Fibroblast of the aortic adventitia (primary cell): Measurements from ENCODE around the gene GARIN5A. TPM values are rescaled to one million over a fixed set of nuclear protein-coding genes. Genes with fewer than 3 reads are reported as not detected.
A peak's percentile ranks its signal among the peaks of the same experiment; 100 is the strongest.

Experiments
- DNase-seq: peaks from one replicate; pipeline ENCODE4 v3.0.0-alpha.2; 2010; ENCODE audit warnings: low read depth
- H3K4me3 ChIP-seq: 2 replicates; pipeline ENCODE4 v1.5.1; 2011; ENCODE audit warnings: low read depth, mild to moderate bottlenecking, control low read depth, low read length, moderate library complexity
- CTCF ChIP-seq: IDR thresholded peaks from 2 replicates; pipeline ENCODE4 v1.5.1; 2011; ENCODE audit warnings: mild to moderate bottlenecking, low read length, control low read depth, inconsistent platforms; ENCODE audit not compliant: insufficient read depth
- total RNA-seq: library from RNA; depleted of rRNA; stranded (reverse); fragments of >200 nt; gene quantifications from 2 replicates; pipeline ENCODE4 v1.2.3, GENCODE V29; 2012; ENCODE audit warnings: low replicate concordance

The GARIN5A gene
- total RNA-seq, 1 donor = not detected

GRCh38 chr19:50488389-50489194 lies 11.9 kb upstream of the GARIN5A start:
- DNase-seq = no peak

GRCh38 chr19:50486823-50487515 lies 10.3 kb upstream of the GARIN5A start:
- H3K4me3 ChIP-seq = no peak overlapping the region
- peak; percentile 43 for TF ChIP-seq CTCF
- DNase-seq = peak; percentile 6

More at GRCh38 chr19:50488389-50489194, 11.9 kb upstream of the GARIN5A start:
- TF ChIP-seq CTCF = no peak
- no peak overlapping the region for H3K4me3 ChIP-seq

- no peak for TF ChIP-seq CTCF
Measured at GRCh38 chr19:50485284-50485955, 8.8 kb upstream of the GARIN5A start.

GRCh38 chr19:50482916-50483315 lies 6.3 kb upstream of the GARIN5A start:
- TF ChIP-seq CTCF = no peak
- no peak overlapping the region for H3K4me3 ChIP-seq
- no peak for DNase-seq

More at GRCh38 chr19:50485284-50485955, 8.8 kb upstream of the GARIN5A start:
- no peak overlapping the region for H3K4me3 ChIP-seq
- no peak for DNase-seq

GRCh38 chr19:50482271-50482855 lies 5.7 kb upstream of the GARIN5A start:
- no peak overlapping the region for H3K4me3 ChIP-seq
- no peak for TF ChIP-seq CTCF
- DNase-seq = no peak

GRCh38 chr19:50481351-50482149 lies 4.9 kb upstream of the GARIN5A start:
- H3K4me3 ChIP-seq = no peak overlapping the region
- DNase-seq = no peak
- no peak for TF ChIP-seq CTCF
